A549 (cell line): ENCODE measurements around the gene PLEKHG4B.

Experiments used
- CBX8 ChIP-seq: fragments of 200-600 bp; sonication (generic); IDR thresholded peaks from 2 replicates; pipeline ENCODE4 v1.6.1; 2016
- CTCF ChIP-seq: fragments of >200 bp; sonication (Bioruptor Twin); formaldehyde crosslinking; IDR thresholded peaks from 3 replicates; pipeline ENCODE4 v1.5.1; 2016
- EP300 ChIP-seq, 2 experiments: fragments of >200 bp; sonication (Bioruptor Twin); formaldehyde crosslinking; IDR thresholded peaks; 2 replicates in 1 of 2; 3 replicates in 1 of 2; pipeline ENCODE4 v1.6.1; 2016 to 2017
- PHF8 ChIP-seq: fragments of 200-600 bp; sonication (generic); IDR thresholded peaks from 2 replicates; pipeline ENCODE4 v1.6.1; 2016; ENCODE audit warnings: low read depth, mild to moderate bottlenecking, antibody characterized with exemption, moderate library complexity, borderline replicate concordance
- POLR2A ChIP-seq: IDR thresholded peaks from 2 replicates; pipeline ENCODE4 v1.6.1; 2012; ENCODE audit warnings: mild to moderate bottlenecking, low read length
- REST ChIP-seq: fragments of 200-600 bp; sonication (generic); IDR thresholded peaks from 2 replicates; pipeline ENCODE4 v1.6.1; 2016; ENCODE audit warnings: antibody characterized with exemption, mild to moderate bottlenecking, moderate library complexity

GRCh38 chr5:201672-202071 lies 109.7 kb downstream of the PLEKHG4B start:
- TF ChIP-seq REST (no peak), CTCF (no peak), EP300 (IDR thresholded peaks at IDR 0.05) (no peak), CBX8 (no peak), PHF8 (no peak), POLR2A (no peak)
